ENCODE data around the gene HLCS. TPM values are rescaled to one million over a fixed set of nuclear protein-coding genes. Genes with fewer than 3 reads are reported as not detected.

The HLCS gene
- polyA plus RNA-seq, 1 of the 3 experiments (the other 2 are of a cell fraction), result 13.0 TPM

DNA sequence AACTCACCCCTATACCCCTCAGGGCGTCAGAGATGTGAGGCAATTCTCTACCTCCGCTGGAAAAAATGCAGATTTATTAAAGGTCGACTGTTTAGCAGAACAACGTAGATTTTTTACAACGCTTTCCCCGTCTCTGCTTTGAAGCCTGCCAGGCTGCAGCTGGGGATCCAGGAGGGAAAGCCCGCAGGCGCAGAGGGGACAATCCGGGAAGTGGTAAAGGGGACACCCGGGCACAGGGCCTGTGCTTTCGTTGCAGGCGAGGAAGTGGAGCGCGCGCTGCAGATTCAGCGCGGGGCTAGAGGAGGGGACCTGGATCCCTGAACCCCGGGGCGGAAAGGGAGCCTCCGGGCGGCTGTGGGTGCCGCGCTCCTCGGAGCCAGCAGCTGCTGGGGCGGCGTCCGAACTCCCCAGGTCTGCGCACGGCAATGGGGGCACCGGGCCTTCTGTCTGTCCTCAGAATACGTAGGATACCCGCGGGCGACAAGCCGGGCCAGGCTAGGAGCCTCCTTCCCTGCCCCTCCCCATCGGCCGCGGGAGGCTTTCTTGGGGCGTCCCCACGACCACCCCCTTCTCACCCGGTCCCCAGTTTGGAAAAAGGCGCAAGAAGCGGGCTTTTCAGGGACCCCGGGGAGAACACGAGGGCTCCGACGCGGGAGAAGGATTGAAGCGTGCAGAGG lies 262.1 kb downstream of the HLCS start:
- ChIA-PET POLR2A (no interaction called here), CTCF (interaction anchor here (1.2 to 2.2 kb wide), 4 partner anchors 9 to 224 kb away, joined by 3 to 6 read pairs (median 4); no protein-coding TSS in a partner anchor)
- H3K4me3 ChIP-seq (ENCODE audit: low read depth in 2 of 2, low read length in 1 of 2), result no peak overlapping the region
- H3K36me3 ChIP-seq (replicated peaks in 1 of 2; ENCODE audit: control insufficient read depth in 1 of 2, insufficient read depth in 2 of 2, low read length in 1 of 2), result no peaks in the 10 kb centered on the region
- no peaks in the 10 kb centered on the region for H3F3A ChIP-seq (replicated peaks; ENCODE audit: insufficient read depth)
- no peak overlapping the region for H3K4me2 ChIP-seq
- no peak overlapping the region for H2AFZ ChIP-seq (ENCODE audit: low read depth)
- 16% methylated on average over 12 of the region's 49 CpGs for WGBS (ENCODE audit: low lambda C conversion rate)
- peaks cover 0 to 6% of the 10 kb centered on the region in 2 experiments; a peak in 2 of 4 replicates for H3K4me1 ChIP-seq (ENCODE audit: control insufficient read depth in 1 of 2, insufficient read depth in 2 of 2, low read depth in 1 of 2, low read length in 1 of 2)
- H3K9ac ChIP-seq, result no peak overlapping the region
- no peaks in the 10 kb centered on the region for H3K9me2 ChIP-seq
- H3K79me2 ChIP-seq (ENCODE audit: insufficient read depth), result no peaks in the 10 kb centered on the region
- TF ChIP-seq JUND (IDR thresholded peaks at IDR 0.05) (no peak), FOSL2 (IDR thresholded peaks at IDR 0.05; ENCODE audit: borderline replicate concordance, low read depth) (no peak)
- TF ChIP-seq, protein P1, sequence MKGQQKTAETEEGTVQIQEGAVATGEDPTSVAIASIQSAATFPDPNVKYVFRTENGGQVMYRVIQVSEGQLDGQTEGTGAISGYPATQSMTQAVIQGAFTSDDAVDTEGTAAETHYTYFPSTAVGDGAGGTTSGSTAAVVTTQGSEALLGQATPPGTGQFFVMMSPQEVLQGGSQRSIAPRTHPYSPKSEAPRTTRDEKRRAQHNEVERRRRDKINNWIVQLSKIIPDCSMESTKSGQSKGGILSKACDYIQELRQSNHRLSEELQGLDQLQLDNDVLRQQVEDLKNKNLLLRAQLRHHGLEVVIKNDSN (IDR thresholded peaks at IDR 0.05; ENCODE audit: borderline replicate concordance, low read depth), result no peak
- H4K20me1 ChIP-seq (ENCODE audit: insufficient read depth), result peaks cover 14% of the 10 kb centered on the region; the same call in 1 of the 2 replicates
- no peak overlapping the region for H3K27ac ChIP-seq (ENCODE audit: low read depth in 2 of 2, low read length in 1 of 2)
- peak; percentile 49 for DNase-seq
- H3K27me3 ChIP-seq (ENCODE audit: insufficient read depth), result peaks cover 100% of the 10 kb centered on the region
- no peaks in the 10 kb centered on the region for H3K9me3 ChIP-seq

DNA sequence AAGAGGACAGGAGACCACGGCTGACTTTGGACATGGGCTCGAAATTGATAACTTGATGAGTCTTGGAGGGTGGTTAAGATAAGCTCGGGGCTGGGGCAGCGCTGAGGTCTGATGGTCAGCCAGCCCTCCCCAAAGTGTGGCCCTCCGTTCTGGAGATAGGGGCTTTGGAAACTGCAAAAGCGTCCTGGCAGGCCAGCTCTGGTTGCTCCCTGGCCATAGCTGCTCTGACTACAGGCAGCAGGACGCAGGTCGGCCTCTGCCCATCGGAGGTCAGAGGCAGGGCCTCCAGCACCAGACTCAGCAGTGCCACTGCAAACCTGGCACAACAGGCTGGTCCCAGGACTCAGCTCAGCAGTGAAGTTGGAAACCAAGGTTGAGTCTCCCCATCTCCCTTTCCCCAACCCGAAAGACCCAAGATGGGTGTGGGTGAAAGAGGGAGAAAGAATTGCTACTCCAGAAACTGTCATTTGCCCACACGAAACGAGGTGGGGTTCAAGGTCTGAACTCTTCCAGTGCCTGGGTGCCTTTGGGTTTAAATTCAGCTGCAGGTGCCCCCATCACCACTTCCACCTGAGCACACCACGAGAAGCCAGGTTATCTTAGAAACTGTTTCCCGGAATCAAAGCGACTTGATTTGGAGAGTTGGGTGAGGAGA lies 262.7 kb downstream of the HLCS start:
- POLR2A ChIA-PET, result no interaction called here
- Histone ChIP-seq H3K9me2 (no peaks in the 10 kb centered on the region), H3K4me1 (ENCODE audit: control insufficient read depth in 1 of 2, insufficient read depth in 2 of 2, low read depth in 1 of 2, low read length in 1 of 2) (peaks cover 0 to 6% of the 10 kb centered on the region in 2 experiments; a peak in 2 of 4 replicates), H3K27ac (ENCODE audit: low read depth in 2 of 2, low read length in 1 of 2) (no peak overlapping the region), H2AFZ (ENCODE audit: low read depth) (no peak overlapping the region), H4K20me1 (ENCODE audit: insufficient read depth) (peaks cover 14% of the 10 kb centered on the region; the same call in 1 of the 2 replicates), H3K27me3 (ENCODE audit: insufficient read depth) (peaks cover 98% of the 10 kb centered on the region), H3K4me2 (no peak overlapping the region), H3F3A (replicated peaks; ENCODE audit: insufficient read depth) (no peaks in the 10 kb centered on the region), H3K4me3 (ENCODE audit: low read depth in 2 of 2, low read length in 1 of 2) (no peak overlapping the region), H3K9ac (no peak overlapping the region), H3K36me3 (replicated peaks in 1 of 2; ENCODE audit: control insufficient read depth in 1 of 2, insufficient read depth in 2 of 2, low read length in 1 of 2) (no peaks in the 10 kb centered on the region), H3K79me2 (ENCODE audit: insufficient read depth) (no peaks in the 10 kb centered on the region), H3K9me3 (no peaks in the 10 kb centered on the region)
- no peak for TF ChIP-seq GABPA (IDR thresholded peaks at IDR 0.05; ENCODE audit: low read depth)
- no peak for TF ChIP-seq RFX5 (IDR thresholded peaks at IDR 0.05; ENCODE audit: low read length)
- TF ChIP-seq, protein P2, sequence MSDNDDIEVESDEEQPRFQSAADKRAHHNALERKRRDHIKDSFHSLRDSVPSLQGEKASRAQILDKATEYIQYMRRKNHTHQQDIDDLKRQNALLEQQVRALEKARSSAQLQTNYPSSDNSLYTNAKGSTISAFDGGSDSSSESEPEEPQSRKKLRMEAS (IDR thresholded peaks at IDR 0.05; ENCODE audit: low read depth), result no peak
- TF ChIP-seq CHD2 (IDR thresholded peaks at IDR 0.05; ENCODE audit: low read length, partially characterized antibody), result no peak
- peak; percentile 70; the same call in 1 of the 2 replicates for TF ChIP-seq EZH2phosphoT487 (IDR thresholded peaks at IDR 0.05; ENCODE audit: borderline replicate concordance, low read depth)
- no peak for DNase-seq
- CTCF ChIA-PET, result interaction anchor here (1.2 to 2.2 kb wide), 4 partner anchors 9 to 224 kb away, joined by 3 to 6 read pairs (median 4); no protein-coding TSS in a partner anchor
- WGBS (ENCODE audit: low lambda C conversion rate), result 19% methylated on average over 9 of the region's 15 CpGs
